IPS DF 6.9 (cell line): ENCODE results near the gene CAMKMT.
"Not testable (repeated sequence)": the region's sequence is repeated elsewhere in the genome, so short reads cannot be mapped to it uniquely, and the experiment has no call there.

ENCODE experiments used
- DNase-seq: peaks from one replicate; pipeline ENCODE4 v3.0.0-alpha.2; 2013; ENCODE audit warnings: low read depth, low spot score
- H3K27ac ChIP-seq: one replicate; pipeline ENCODE4 v1.5.1; 2013; ENCODE audit warnings: low read length, control low read depth
- H3K27me3 ChIP-seq: 2 replicates; pipeline ENCODE4 v1.6.1; 2013; ENCODE audit warnings: mild to moderate bottlenecking, low read length; ENCODE audit not compliant: control insufficient read depth, insufficient read depth
- H3K36me3 ChIP-seq: 2 replicates; pipeline ENCODE4 v1.6.1; 2013; ENCODE audit warnings: low read length; ENCODE audit not compliant: control insufficient read depth, insufficient read depth
- H3K4me1 ChIP-seq: 2 replicates; pipeline ENCODE4 v1.6.1; 2013; ENCODE audit warnings: low read length; ENCODE audit not compliant: control insufficient read depth, insufficient read depth
- H3K4me3 ChIP-seq: 2 replicates; pipeline ENCODE4 v1.5.1; 2013; ENCODE audit warnings: mild to moderate bottlenecking, low read length
- H3K9me3 ChIP-seq: 2 replicates; pipeline ENCODE4 v1.6.1; 2013; ENCODE audit warnings: low read length, inconsistent platforms; ENCODE audit not compliant: control insufficient read depth, insufficient read depth
- WGBS: extraction: QIAGEN DNeasy Blood & Tissue Kit; methylation state at CpG from one replicate; pipeline ENCODE4 v1.1.7; 2013; ENCODE audit warnings: mixed read lengths, missing lambda C conversion rate; ENCODE audit not compliant: insufficient read length, insufficient coverage; 5-methylcytosine and 5-hydroxymethylcytosine counted together

The CAMKMT gene

DNA sequence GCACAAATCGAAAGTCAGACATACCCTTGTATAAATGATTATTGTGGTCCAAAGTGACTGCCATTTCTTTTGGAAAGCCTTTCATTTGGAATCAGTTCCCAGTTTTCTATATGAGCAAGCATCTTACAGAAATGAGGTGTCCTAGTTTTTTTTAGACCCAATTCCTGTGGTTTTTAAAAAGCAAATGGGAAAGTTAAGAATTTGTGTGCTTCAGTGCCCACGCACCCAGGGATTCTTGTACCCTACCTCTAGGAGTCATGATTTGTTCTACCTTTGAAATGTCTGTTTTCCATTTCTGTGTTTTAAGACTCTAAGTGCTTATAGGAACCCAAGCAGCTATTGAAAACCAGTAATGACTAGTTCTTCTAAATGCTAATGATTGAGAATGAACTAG, 218.1 kb downstream of the CAMKMT start:
- no CpG with 5 or more reads among the region's 2 CpGs for WGBS
- no peaks in the 10 kb centered on the region for H3K36me3 ChIP-seq
- H3K27ac ChIP-seq, result no peak overlapping the region
- H3K27me3 ChIP-seq, result no peaks in the 10 kb centered on the region
- H3K9me3 ChIP-seq, result no peaks in the 10 kb centered on the region
- no peak for DNase-seq
- H3K4me1 ChIP-seq, result no peaks in the 10 kb centered on the region; the same call in 1 of the 2 replicates
- no peak overlapping the region for H3K4me3 ChIP-seq

DNA sequence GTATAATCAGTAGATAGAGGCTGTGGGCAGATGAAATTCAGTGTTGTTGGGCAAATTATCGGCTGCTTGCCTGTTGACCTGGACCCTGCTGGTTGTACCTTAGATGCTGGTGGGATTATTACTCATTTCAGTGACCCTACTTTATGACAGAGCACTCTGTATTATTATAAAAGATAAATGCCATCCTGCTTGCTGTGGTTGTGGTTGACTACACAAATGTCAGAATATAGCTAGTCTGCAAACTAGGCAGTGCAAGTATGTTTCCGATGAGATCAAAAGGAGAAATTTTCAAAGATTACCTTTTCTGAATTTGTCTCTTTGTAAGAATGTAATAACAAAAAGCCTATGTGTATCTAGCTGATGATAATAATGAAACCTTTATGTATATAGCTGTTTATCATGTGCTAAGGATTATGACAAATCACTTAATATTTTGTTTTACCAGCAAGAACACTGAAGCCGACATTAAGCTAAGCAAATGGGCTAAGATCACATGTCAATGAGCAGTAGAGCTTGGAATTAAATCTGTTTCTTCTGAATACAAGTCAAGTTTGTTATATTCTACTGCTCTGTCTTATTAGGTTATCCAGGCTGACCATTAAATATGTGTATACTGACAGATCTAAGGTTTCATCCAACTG, 219.2 kb downstream of the CAMKMT start:
- WGBS, result no CpG with 5 or more reads among the region's 3 CpGs
- no peak for DNase-seq
- no peak overlapping the region for H3K4me3 ChIP-seq
- H3K9me3 ChIP-seq, result no peaks in the 10 kb centered on the region
- no peaks in the 10 kb centered on the region for H3K27me3 ChIP-seq
- no peaks in the 10 kb centered on the region for H3K36me3 ChIP-seq
- no peaks in the 10 kb centered on the region; the same call in 1 of the 2 replicates for H3K4me1 ChIP-seq
- no peak overlapping the region for H3K27ac ChIP-seq

DNA sequence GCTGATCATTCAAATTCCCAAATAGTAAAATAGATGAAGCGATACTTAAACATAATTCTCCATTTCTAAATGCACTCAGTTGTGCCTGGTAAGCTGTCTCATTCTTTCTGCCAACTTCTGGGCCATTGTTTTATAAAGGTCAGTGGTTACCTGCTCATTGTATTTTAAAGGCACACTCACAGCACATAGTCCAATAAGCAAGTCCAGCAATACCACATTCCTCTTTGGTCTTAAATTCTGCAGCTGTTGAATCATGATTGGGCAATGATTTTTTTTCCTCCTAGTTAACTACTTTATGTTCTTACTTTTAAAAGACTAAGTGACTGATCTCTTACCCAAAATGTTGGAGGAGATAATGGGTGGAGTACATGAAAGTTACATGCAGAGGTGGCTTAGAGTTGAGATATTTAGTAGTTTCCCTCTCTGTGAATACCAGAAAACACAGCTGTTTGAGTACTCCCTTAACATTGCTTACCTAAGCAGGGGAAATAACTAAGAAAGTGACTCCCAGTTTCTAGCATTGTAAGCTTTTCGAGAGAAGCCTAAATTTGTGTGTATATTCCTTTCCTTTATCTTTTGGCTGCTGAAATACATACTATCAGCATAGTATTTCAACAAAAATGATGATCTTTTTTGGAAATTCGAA, 220.7 kb downstream of the CAMKMT start:
- H3K27ac ChIP-seq, result no peak overlapping the region
- 100% methylated on average over 1 of the region's 3 CpGs for WGBS
- H3K36me3 ChIP-seq, result no peaks in the 10 kb centered on the region
- no peaks in the 10 kb centered on the region for H3K27me3 ChIP-seq
- H3K4me1 ChIP-seq, result no peaks in the 10 kb centered on the region
- no peaks in the 10 kb centered on the region for H3K9me3 ChIP-seq
- DNase-seq, result no peak
- no peak overlapping the region for H3K4me3 ChIP-seq

DNA sequence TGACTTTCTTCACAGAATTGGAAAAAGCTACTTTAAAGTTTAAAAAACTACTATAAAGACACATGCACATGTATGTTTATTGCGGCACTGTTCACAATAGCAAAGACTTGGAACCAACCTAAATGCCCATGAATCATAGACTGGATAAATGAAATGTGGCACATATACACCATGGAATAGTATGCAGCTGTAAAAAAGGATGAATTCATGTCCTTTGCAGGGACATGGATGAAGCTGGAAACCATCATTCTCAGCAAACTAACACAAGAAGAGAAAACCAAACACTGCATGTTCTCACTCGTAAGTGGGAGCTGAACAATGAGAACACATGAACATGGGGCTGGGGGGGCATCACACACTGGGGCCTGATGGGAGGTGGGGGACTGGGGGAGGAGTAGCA, 233.9 kb downstream of the CAMKMT start:
- H3K36me3 ChIP-seq, H3K9me3 ChIP-seq, DNase-seq, H3K4me1 ChIP-seq, H3K27me3 ChIP-seq, H3K4me3 ChIP-seq, H3K27ac ChIP-seq: not testable (repeated sequence)
- no CpG with 5 or more reads among the region's 2 CpGs for WGBS

DNA sequence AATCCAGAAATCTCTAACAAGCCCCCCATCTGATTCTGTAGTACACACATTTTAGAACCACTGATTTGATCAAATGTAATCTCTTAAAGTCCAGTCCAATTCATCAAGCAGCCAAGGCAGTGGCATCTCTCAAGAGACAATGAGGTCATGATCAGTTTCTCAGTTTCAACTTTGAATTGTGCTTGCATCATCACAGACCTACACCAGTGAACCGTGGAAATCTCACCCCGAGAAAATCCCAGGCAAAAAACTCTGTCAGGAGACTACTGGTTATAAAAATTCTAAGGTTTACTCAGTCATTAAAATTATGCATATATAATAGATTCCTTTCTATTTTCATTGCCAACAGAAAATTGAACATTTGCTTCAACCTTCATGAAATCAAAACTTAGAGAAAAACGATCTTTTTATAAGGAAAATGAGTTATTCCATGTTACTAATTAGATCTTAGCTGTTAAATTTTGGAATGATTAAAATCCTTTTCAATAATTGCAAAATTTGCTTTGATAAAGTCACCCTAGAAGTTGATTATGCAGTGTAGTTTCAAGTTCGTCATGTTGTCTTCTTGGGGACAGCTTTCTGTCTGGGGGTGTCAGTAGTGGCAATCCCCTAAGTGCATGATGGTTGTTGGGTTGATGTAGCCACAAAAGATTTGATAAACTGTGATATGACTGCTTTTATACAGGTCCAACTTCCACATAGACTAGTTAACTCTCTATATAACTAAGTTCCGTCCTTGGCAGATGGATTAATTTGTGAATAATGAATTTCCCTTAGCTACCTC, 235.0 kb downstream of the CAMKMT start:
- WGBS, result no CpG with 5 or more reads among the region's 5 CpGs
- H3K27me3 ChIP-seq, result no peaks in the 10 kb centered on the region
- no peak overlapping the region for H3K27ac ChIP-seq
- H3K36me3 ChIP-seq, result no peaks in the 10 kb centered on the region
- DNase-seq, result no peak
- no peaks in the 10 kb centered on the region for H3K9me3 ChIP-seq
- H3K4me3 ChIP-seq, result no peak overlapping the region
- no peaks in the 10 kb centered on the region for H3K4me1 ChIP-seq

DNA sequence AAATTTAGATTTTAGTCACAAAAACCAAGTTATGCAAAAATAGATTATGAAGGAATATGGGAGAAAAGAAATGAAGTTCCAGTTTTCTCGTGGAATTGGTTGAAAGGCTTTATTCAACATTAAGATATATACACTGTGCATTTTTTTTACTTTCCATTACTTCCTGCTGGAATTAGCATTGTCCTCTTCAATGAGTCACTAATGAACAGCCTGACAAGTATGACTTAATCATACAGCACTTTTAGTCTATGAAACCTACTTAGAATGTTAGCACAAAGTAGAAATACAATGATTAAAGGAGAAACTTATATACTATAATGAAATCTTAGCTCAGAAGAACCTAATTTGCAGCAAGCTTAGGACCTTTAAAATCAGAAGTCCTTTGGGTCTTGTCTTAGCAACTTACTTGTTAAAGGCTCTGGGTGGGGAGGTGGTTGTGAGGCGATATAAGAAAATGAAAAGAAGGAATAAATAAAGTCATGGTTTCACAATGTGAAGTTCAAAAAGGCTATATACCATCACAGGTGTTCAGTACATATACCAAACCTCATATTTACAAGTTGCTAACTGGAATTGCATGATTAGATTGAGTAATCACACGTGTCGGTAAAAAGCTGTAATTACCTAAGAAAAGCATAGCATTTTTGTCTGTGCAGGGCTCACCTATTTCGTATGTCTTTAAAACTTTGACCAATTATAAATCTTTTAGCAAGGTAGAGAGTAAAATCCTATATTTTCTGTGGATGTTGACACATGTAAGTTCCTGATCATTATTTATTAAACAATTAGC, 236.8 kb downstream of the CAMKMT start:
- Histone ChIP-seq H3K4me3 (no peak overlapping the region), H3K36me3 (no peaks in the 10 kb centered on the region), H3K9me3 (no peaks in the 10 kb centered on the region), H3K4me1 (no peaks in the 10 kb centered on the region), H3K27me3 (no peaks in the 10 kb centered on the region), H3K27ac (no peak overlapping the region)
- WGBS, result 100% methylated on average over 1 of the region's 5 CpGs
- DNase-seq, result no peak

- WGBS, result no CpG with 5 or more reads among the region's 1 CpG
- DNase-seq, result no peak
These were observed 237.4 kb downstream of the CAMKMT start for GRCh38 chr2:44599130-44599529.

GRCh38 chr2:44602446-44602845, 240.7 kb downstream of the CAMKMT start:
- no peaks in the 10 kb centered on the region for H3K27me3 ChIP-seq
- H3K4me3 ChIP-seq, result no peak overlapping the region
- no peaks in the 10 kb centered on the region for H3K9me3 ChIP-seq
- no peak for DNase-seq
- H3K27ac ChIP-seq, result no peak overlapping the region
- no peaks in the 10 kb centered on the region for H3K36me3 ChIP-seq
- H3K4me1 ChIP-seq, result no peaks in the 10 kb centered on the region
- WGBS, result no CpG with 5 or more reads among the region's 6 CpGs

More at GRCh38 chr2:44599130-44599529, 237.4 kb downstream of the CAMKMT start:
- Histone ChIP-seq H3K27me3 (no peaks in the 10 kb centered on the region), H3K4me3 (no peak overlapping the region), H3K9me3 (no peaks in the 10 kb centered on the region), H3K4me1 (no peaks in the 10 kb centered on the region), H3K27ac (no peak overlapping the region), H3K36me3 (no peaks in the 10 kb centered on the region)

- no CpG with 5 or more reads among the region's 1 CpG for WGBS
These were observed 243.8 kb downstream of the CAMKMT start for GRCh38 chr2:44605511-44605910.

DNA sequence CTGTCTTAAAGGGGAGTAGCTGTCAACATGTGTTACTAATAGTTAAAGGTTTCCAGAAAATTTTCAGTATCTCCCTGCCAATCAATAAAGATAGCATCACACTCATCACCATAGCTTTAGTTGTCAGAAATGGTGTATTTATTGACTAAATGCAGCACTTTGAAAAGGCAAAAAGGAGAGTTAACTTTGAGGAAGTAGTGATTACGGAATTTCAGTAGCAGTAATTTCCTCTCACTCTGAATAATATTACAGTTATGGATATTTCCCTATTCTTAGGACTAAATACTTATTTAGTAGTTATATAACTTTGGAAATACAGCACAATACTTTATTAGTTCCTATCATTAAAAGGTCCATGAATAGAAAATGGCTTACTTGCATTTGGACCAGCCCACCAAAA, 250.5 kb downstream of the CAMKMT start:
- no peaks in the 10 kb centered on the region for H3K9me3 ChIP-seq
- H3K4me3 ChIP-seq, result no peak overlapping the region
- DNase-seq, result no peak
- H3K27me3 ChIP-seq, result no peaks in the 10 kb centered on the region
- no peak overlapping the region for H3K27ac ChIP-seq
- H3K36me3 ChIP-seq, result no peaks in the 10 kb centered on the region
- no peaks in the 10 kb centered on the region; the same call in 1 of the 2 replicates for H3K4me1 ChIP-seq
- no CpG with 5 or more reads among the region's 1 CpG for WGBS

More at GRCh38 chr2:44605511-44605910, 243.8 kb downstream of the CAMKMT start:
- no peak for DNase-seq
- Histone ChIP-seq H3K4me3 (no peak overlapping the region), H3K36me3 (no peaks in the 10 kb centered on the region), H3K27ac (no peak overlapping the region), H3K9me3 (no peaks in the 10 kb centered on the region), H3K4me1 (no peaks in the 10 kb centered on the region), H3K27me3 (no peaks in the 10 kb centered on the region)
